GM04504 (cell line): Measurements from ENCODE around the gene RSPH4A.
"Not testable (repeated sequence)": the region's sequence is repeated elsewhere in the genome, so short reads cannot be mapped to it uniquely, and the experiment has no call there.

ENCODE experiments used
- DNase-seq: peaks from one replicate; pipeline ENCODE4 v3.0.0-alpha.2; 2012; ENCODE audit warnings: low read depth

RSPH4A gene

GRCh38 chr6:116629563-116629981, 13.3 kb downstream of the RSPH4A start:
- DNase-seq: no peak

DNA sequence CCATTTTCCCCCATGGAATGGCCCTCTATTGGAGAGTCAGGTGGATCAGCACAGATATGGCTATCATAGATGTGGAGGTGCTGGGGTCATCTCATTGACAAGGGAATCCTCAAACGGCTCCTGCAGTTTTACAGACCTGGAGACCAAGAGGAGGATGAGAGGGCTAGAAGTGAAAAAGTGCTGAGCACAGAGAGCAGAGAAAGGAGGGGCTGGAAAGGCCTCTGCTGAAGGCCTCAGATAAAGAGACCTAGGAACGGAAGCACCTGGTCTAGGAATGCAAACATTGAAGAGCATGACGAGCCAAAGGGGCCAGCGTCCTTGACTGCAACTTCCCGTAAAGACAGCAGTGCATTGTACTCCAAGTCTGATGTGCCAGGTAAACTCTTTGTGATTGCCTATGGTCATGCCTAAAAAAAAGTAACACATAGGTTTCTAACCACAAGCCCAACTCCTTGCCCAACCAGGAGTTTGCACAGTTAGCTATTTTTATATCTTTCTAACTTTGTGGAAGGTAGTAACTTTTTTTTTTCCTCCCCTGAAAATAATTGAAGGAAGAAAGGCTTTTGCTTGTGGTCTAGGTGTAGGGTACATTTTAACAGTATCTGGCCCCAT, 15.2 kb downstream of the RSPH4A start:
- DNase-seq: no peak

DNA sequence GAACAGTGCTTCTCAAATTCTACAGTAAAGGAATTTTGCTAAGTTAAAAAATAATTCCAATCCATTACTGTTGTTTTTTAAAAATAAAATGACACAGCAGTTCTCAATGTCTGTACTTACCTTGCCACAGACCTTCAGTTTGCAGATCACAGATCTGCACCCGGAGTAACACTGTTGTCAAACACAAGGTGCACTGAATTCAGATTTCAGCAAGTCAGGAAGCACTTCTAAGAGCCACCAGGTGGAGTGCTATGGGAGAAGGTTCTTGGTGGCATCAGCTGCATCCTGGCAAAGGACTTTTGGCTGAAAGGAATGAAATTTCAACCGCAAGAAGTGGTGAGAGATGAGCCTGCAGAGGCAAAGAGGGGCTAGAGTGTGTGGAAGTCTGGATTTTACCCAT, 17.4 kb downstream of the RSPH4A start:
- DNase-seq: no peak

GRCh38 chr6:116648156-116648555, 31.9 kb downstream of the RSPH4A start:
- DNase-seq: no peak

DNA sequence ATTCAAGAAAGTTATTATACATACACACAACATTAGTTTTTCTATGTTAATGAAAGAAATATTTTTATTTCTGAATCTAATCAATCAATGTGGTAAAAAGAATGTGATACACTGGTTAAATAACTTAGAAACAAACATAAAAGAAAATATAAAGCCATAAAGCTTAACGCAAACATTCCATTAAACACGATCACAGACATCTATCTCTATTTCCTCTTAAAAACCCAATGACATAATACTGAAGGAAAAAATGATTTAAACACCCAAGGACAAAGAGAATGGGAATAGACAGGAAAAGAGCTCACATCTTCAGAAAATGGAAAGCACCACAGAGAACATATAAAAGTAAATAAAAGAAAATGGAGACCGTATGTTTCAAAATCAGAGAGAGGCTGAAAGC, 32.9 kb downstream of the RSPH4A start:
- no peak for DNase-seq

GRCh38 chr6:116651916-116652315, 35.6 kb downstream of the RSPH4A start:
- DNase-seq: no peak

GRCh38 chr6:116661594-116661993, 45.3 kb downstream of the RSPH4A start:
- no peak for DNase-seq

GRCh38 chr6:116662202-116662601, 45.9 kb downstream of the RSPH4A start:
- DNase-seq: no peak

DNA sequence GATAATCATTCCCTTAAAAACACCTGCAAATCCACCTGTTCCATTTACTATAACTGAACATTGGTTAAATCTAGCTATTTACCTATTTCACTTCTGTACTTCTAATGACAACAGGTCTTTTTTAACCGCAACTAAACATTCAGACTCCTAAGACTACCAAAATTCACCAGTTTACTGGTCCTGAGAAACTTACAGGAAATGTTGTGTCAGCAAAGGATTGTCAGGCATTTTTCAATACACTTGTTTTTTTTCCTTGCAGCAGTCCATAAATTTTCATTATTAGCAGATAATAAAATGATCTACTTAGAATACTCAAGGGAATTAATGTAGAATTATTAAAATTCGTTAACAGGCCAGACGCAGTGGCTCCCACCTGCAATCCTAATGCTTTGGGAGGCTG, 47.0 kb downstream of the RSPH4A start:
- no peak for DNase-seq

DNA sequence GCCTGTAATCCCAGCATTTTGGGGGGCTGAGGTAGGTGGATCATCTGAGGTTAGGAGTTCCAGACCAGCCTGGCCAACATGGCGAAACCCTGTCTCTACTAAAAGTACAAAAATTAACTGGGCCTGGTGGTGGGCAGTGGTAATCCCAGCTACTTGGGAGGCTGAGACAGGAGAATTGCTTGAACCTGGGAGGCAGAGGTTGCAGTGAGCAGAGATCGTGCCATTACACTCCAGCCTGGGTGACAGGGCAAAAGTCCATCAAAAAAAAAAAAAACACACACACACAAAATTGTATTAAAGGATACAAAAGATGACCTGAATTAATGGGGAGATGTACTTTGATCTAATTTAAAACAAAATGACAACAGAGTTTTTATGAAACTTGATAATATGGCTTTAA, 47.9 kb downstream of the RSPH4A start:
- DNase-seq: not testable (repeated sequence)

DNA sequence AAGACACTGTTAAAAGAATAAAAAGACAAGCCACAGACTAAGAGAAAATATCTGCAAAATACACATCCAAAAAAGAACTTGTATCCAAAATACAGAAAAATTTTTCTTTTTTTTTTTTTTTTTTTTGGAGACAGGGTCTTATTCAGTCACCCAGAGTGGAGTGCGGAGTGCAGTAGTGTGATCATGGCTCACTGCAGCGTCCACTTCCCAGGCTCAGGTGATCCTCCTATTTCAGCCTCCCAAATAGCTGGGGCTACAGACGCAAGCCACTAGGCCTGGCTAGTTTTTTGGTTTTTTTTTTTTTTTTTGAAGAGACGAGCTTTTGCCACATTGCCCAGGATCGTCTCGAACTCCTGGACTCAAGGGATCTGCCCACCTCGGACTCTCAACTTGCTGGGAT, 49.2 kb downstream of the RSPH4A start:
- no peak for DNase-seq

DNA sequence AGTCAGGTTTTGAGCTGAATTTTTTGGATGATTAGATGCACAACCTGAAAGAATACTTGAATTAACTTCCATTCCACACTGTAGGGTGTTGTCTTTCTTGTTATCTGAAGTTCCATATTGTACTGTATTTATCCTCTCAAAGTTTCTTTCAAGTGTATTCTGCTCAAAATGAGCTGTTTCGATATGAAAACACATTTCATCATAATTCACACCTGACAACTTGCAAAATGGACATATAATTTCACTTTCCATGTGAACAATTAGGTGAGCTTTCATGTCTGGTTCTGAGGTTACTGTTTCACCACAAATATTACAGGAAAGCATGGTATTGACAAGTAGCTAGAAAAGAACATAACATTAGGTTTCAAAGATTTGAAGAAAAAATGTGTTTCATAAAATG, 50.6 kb downstream of the RSPH4A start:
- DNase-seq: no peak

GRCh38 chr6:116667623-116668022, 51.3 kb downstream of the RSPH4A start:
- DNase-seq: no peak

- no peak for DNase-seq
These were observed 56.0 kb downstream of the RSPH4A start for GRCh38 chr6:116672306-116672705.

- no peak for DNase-seq
These were observed 59.7 kb downstream of the RSPH4A start for GRCh38 chr6:116676021-116676420.

- DNase-seq: peak; percentile 61
These were observed 64.8 kb downstream of the RSPH4A start, which contains the start of gene KPNA5 for GRCh38 chr6:116680880-116681672. TSS of gene KPNA5 (plus strand) at chr6:116681211. CDS start at chr6:116681335, 124 bp downstream.

GRCh38 chr6:116682334-116682712, 66.0 kb downstream of the RSPH4A start:
- DNase-seq: no peak
